ENCODE data around the gene MTM1.

Gene MTM1

DNA sequence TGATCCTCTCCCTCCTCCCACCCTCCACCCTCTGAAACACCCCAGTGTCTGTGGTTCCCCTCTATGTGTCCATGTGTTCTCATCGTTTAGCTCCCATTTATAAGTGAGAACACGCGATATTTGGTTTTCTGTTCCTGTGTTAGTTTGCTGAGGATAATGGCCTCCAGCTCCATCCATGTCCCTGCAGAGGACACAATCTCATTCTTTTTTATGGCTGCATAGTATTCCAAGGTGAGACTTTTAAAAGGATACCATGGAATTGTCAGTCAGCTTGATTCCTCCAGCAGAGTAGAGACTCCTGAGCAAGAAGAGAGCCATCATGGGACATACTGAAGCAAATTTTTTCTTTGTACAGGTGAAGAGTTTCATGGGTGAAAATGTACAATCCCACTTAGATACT is 38.8 kb upstream of the MTM1 start:
- H3K4me3 ChIP-seq (ENCODE audit: low read length): no peak overlapping the region
- no CpG with 5 or more reads among the region's 3 CpGs for WGBS (ENCODE audit: extremely low coverage, insufficient coverage, low lambda C conversion rate)
- H3K27ac ChIP-seq (ENCODE audit: low read depth, low read length): no peak overlapping the region
- H3K27me3 ChIP-seq (ENCODE audit: insufficient read depth, low read length, poor library complexity): no peaks in the 10 kb centered on the region
- H3K4ac ChIP-seq (ENCODE audit: low read depth, low read length): no peak overlapping the region
- H3K79me2 ChIP-seq (ENCODE audit: control insufficient read depth, insufficient read depth, low read length): no peaks in the 10 kb centered on the region
- no peaks in the 10 kb centered on the region for H3K79me1 ChIP-seq (ENCODE audit: low read length)
- no peak overlapping the region for H2BK5ac ChIP-seq (ENCODE audit: low read length)
- no peak overlapping the region for H2AK5ac ChIP-seq (ENCODE audit: low read length)
- no peak overlapping the region for H3K18ac ChIP-seq (ENCODE audit: low read length)
- H2BK120ac ChIP-seq (ENCODE audit: low read depth, low read length): no peak overlapping the region
- no peaks in the 10 kb centered on the region for H3K36me3 ChIP-seq (ENCODE audit: control insufficient read depth, insufficient read depth, low read length)
- DNase-seq: no peak
- H2BK15ac ChIP-seq (replicated peaks; ENCODE audit: low read depth): no peak overlapping the region
- H3K4me1 ChIP-seq (ENCODE audit: control insufficient read depth, low read depth, low read length): no peaks in the 10 kb centered on the region
- H3K23ac ChIP-seq (ENCODE audit: low read length): no peak overlapping the region
- H3K56ac ChIP-seq (ENCODE audit: low read length): no peak overlapping the region
- H3K4me2 ChIP-seq (ENCODE audit: low read length): no peak overlapping the region
- no peak overlapping the region for H4K8ac ChIP-seq (ENCODE audit: low read depth, low read length)
- no peak overlapping the region for H4K5ac ChIP-seq (ENCODE audit: low read length)
- H3K9ac ChIP-seq (ENCODE audit: low read length): no peak overlapping the region

DNA sequence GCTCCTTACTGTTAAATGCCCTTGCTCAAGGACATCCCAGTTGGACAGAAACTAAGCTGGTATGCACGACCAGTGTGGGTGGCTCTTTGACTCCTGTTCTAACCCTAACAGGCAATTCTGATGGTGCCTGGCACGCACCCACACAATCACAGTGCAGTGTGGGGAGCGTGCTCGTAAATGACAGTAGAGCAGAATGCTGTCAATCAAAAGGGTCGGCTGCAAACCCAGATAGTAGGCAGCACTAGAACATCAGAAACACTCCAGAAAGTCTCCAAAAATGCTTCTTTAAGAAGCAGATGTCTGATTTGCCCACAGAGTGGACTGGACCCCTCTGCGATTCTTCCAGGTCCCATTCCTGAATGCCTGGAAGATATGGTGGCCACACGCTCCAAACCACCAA is 37.6 kb upstream of the MTM1 start:
- Histone ChIP-seq H3K18ac (ENCODE audit: low read length) (no peak overlapping the region), H3K4me3 (ENCODE audit: low read length) (no peak overlapping the region), H3K4ac (ENCODE audit: low read depth, low read length) (no peak overlapping the region), H2BK15ac (replicated peaks; ENCODE audit: low read depth) (no peak overlapping the region), H3K27me3 (ENCODE audit: insufficient read depth, low read length, poor library complexity) (no peaks in the 10 kb centered on the region), H3K36me3 (ENCODE audit: control insufficient read depth, insufficient read depth, low read length) (no peaks in the 10 kb centered on the region), H2BK5ac (ENCODE audit: low read length) (no peak overlapping the region), H3K79me1 (ENCODE audit: low read length) (no peaks in the 10 kb centered on the region), H3K56ac (ENCODE audit: low read length) (no peak overlapping the region), H3K4me1 (ENCODE audit: control insufficient read depth, low read depth, low read length) (no peaks in the 10 kb centered on the region), H3K4me2 (ENCODE audit: low read length) (no peak overlapping the region), H3K9ac (ENCODE audit: low read length) (no peak overlapping the region), H2AK5ac (ENCODE audit: low read length) (no peak overlapping the region), H3K23ac (ENCODE audit: low read length) (no peak overlapping the region), H4K5ac (ENCODE audit: low read length) (no peak overlapping the region), H3K79me2 (ENCODE audit: control insufficient read depth, insufficient read depth, low read length) (no peaks in the 10 kb centered on the region), H2BK120ac (ENCODE audit: low read depth, low read length) (no peak overlapping the region), H4K8ac (ENCODE audit: low read depth, low read length) (no peak overlapping the region), H3K27ac (ENCODE audit: low read depth, low read length) (no peak overlapping the region)
- no peak for DNase-seq
- no CpG with 5 or more reads among the region's 7 CpGs for WGBS (ENCODE audit: extremely low coverage, insufficient coverage, low lambda C conversion rate)

DNA sequence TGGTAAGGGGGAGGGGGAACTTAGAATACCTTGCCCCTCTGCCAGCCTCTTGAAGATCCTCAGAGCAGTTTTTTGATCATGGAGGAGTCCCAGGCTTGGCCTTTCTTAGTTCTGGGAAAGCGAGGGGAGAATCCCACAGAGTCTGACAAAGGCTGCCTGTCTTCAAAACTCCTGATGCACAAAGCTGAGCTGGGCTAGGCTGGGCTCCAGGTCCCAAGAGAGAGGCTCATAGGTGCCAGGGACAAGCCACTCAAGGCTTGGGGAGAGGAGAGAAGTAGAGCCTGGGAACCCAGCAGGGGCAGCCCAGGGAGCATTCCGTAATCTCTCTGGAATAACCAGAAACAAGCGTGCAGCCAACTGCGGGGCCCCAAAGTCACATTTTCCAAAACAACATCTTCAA is 37.0 kb upstream of the MTM1 start:
- DNase-seq: no peak
- Histone ChIP-seq H3K4me3 (ENCODE audit: low read length) (no peak overlapping the region), H3K9ac (ENCODE audit: low read length) (no peak overlapping the region), H3K4me1 (ENCODE audit: control insufficient read depth, low read depth, low read length) (no peaks in the 10 kb centered on the region), H3K27ac (ENCODE audit: low read depth, low read length) (no peak overlapping the region), H3K79me2 (ENCODE audit: control insufficient read depth, insufficient read depth, low read length) (no peaks in the 10 kb centered on the region), H2BK120ac (ENCODE audit: low read depth, low read length) (no peak overlapping the region), H3K56ac (ENCODE audit: low read length) (no peak overlapping the region), H2BK5ac (ENCODE audit: low read length) (no peak overlapping the region), H4K5ac (ENCODE audit: low read length) (no peak overlapping the region), H2AK5ac (ENCODE audit: low read length) (no peak overlapping the region), H2BK15ac (replicated peaks; ENCODE audit: low read depth) (no peak overlapping the region), H3K4ac (ENCODE audit: low read depth, low read length) (no peak overlapping the region), H3K27me3 (ENCODE audit: insufficient read depth, low read length, poor library complexity) (no peaks in the 10 kb centered on the region), H3K4me2 (ENCODE audit: low read length) (no peak overlapping the region), H4K8ac (ENCODE audit: low read depth, low read length) (no peak overlapping the region), H3K18ac (ENCODE audit: low read length) (no peak overlapping the region), H3K79me1 (ENCODE audit: low read length) (no peaks in the 10 kb centered on the region), H3K36me3 (ENCODE audit: control insufficient read depth, insufficient read depth, low read length) (no peaks in the 10 kb centered on the region), H3K23ac (ENCODE audit: low read length) (no peak overlapping the region)
- no CpG with 5 or more reads among the region's 4 CpGs for WGBS (ENCODE audit: extremely low coverage, insufficient coverage, low lambda C conversion rate)

DNA sequence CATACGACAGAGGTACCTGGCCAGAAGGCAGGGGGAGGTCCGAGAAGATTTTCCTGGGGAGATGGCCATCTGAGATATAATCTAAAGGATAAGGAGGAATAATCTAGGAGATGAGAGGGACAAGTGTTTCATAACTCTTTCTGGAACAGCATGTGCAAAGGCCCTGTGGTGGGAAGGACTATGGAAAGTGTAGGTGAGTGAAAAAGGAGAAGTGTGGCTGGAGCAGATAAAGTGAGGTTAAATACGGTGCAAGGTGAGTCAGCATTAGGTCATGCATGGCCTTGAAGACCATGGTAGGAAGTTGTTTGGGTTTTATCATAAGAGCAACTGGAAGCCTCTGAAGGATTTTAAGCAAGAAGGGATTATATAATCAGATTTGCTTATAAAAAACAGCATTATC is 34.6 kb upstream of the MTM1 start:
- WGBS (ENCODE audit: extremely low coverage, insufficient coverage, low lambda C conversion rate): no CpG with 5 or more reads among the region's 3 CpGs
- Histone ChIP-seq H3K4me1 (ENCODE audit: control insufficient read depth, low read depth, low read length) (no peaks in the 10 kb centered on the region), H4K5ac (ENCODE audit: low read length) (no peak overlapping the region), H3K56ac (ENCODE audit: low read length) (no peak overlapping the region), H3K4me2 (ENCODE audit: low read length) (no peak overlapping the region), H3K27me3 (ENCODE audit: insufficient read depth, low read length, poor library complexity) (no peaks in the 10 kb centered on the region), H2BK15ac (replicated peaks; ENCODE audit: low read depth) (no peak overlapping the region), H3K9ac (ENCODE audit: low read length) (no peak overlapping the region), H2BK120ac (ENCODE audit: low read depth, low read length) (no peak overlapping the region), H3K36me3 (ENCODE audit: control insufficient read depth, insufficient read depth, low read length) (no peaks in the 10 kb centered on the region), H4K8ac (ENCODE audit: low read depth, low read length) (no peak overlapping the region), H3K79me2 (ENCODE audit: control insufficient read depth, insufficient read depth, low read length) (no peaks in the 10 kb centered on the region), H3K4ac (ENCODE audit: low read depth, low read length) (no peak overlapping the region), H3K4me3 (ENCODE audit: low read length) (no peak overlapping the region), H3K18ac (ENCODE audit: low read length) (no peak overlapping the region), H2BK5ac (ENCODE audit: low read length) (no peak overlapping the region), H3K27ac (ENCODE audit: low read depth, low read length) (no peak overlapping the region), H2AK5ac (ENCODE audit: low read length) (no peak overlapping the region), H3K79me1 (ENCODE audit: low read length) (no peaks in the 10 kb centered on the region), H3K23ac (ENCODE audit: low read length) (no peak overlapping the region)
- no peak for DNase-seq

DNA sequence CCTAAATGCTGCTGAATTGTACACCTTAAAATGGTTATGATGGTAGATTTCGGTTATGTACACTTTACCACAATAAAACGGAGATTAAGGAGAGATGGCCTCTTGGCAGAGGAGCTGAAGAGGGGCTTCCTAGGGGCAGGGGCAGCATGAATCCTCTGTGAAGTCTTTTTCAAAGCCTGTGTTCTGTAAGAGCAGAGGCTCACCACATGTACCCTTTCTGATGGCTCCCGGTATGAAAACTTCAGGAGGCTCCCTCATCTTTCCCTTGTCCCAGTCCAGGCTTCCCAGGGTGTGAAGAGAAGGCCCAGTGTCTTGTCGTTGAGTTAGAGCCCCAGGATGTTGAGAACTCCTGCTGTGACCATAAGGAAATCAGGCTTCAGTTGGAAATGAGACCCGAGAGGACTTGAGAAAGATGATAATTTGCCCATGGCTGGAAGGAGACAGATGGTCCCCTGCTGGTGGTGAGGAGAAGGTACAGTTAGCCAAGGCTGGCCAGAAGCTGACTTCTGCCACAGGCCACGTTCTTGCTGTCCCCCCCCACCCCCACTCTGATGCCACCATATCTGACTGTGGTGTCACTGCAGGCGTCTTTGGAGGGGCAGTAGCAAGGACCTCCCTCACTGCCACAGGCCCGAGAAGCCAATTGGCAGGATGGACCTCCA is 31.8 kb upstream of the MTM1 start:
- Histone ChIP-seq H3K9ac (ENCODE audit: low read length) (no peak overlapping the region), H4K8ac (ENCODE audit: low read depth, low read length) (no peak overlapping the region), H2BK15ac (replicated peaks; ENCODE audit: low read depth) (no peak overlapping the region), H3K4ac (ENCODE audit: low read depth, low read length) (no peak overlapping the region), H2BK120ac (ENCODE audit: low read depth, low read length) (no peak overlapping the region), H3K36me3 (ENCODE audit: control insufficient read depth, insufficient read depth, low read length) (no peaks in the 10 kb centered on the region), H3K27me3 (ENCODE audit: insufficient read depth, low read length, poor library complexity) (no peaks in the 10 kb centered on the region), H4K5ac (ENCODE audit: low read length) (no peak overlapping the region), H3K79me1 (ENCODE audit: low read length) (no peaks in the 10 kb centered on the region), H2BK5ac (ENCODE audit: low read length) (no peak overlapping the region), H3K4me2 (ENCODE audit: low read length) (no peak overlapping the region), H3K4me3 (ENCODE audit: low read length) (no peak overlapping the region), H3K18ac (ENCODE audit: low read length) (no peak overlapping the region), H2AK5ac (ENCODE audit: low read length) (no peak overlapping the region), H3K4me1 (ENCODE audit: control insufficient read depth, low read depth, low read length) (no peaks in the 10 kb centered on the region), H3K56ac (ENCODE audit: low read length) (no peak overlapping the region), H3K27ac (ENCODE audit: low read depth, low read length) (no peak overlapping the region), H3K23ac (ENCODE audit: low read length) (no peak overlapping the region), H3K79me2 (ENCODE audit: control insufficient read depth, insufficient read depth, low read length) (no peaks in the 10 kb centered on the region)
- WGBS (ENCODE audit: extremely low coverage, insufficient coverage, low lambda C conversion rate): no CpG with 5 or more reads among the region's 8 CpGs
- DNase-seq: no peak

DNA sequence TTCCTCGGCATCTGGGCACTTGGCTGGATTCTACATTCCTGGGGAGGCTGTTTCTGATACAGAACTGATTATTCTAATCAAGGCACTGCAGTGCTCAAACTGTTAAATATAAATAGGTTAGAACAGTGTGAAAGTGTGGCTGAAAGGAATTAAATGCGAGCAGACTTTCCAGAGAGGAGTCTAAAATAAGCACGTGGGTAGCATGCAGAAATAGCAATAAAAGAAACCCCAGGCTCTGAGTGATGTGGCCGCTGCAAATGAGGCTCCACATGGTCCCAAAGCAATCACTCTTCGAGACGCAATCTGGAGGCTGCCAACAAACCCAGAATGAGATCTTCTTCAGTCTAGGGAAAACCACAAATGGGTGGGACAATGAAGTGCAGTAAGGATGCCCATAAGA is 30.6 kb upstream of the MTM1 start:
- no peak overlapping the region for H2BK15ac ChIP-seq (replicated peaks; ENCODE audit: low read depth)
- WGBS (ENCODE audit: extremely low coverage, insufficient coverage, low lambda C conversion rate): no CpG with 5 or more reads among the region's 6 CpGs

More for the DNA sequence above, 30.6 kb upstream of the MTM1 start:
- Histone ChIP-seq H3K4me3 (ENCODE audit: low read length) (no peak overlapping the region), H3K27me3 (ENCODE audit: insufficient read depth, low read length, poor library complexity) (no peaks in the 10 kb centered on the region), H2BK120ac (ENCODE audit: low read depth, low read length) (no peak overlapping the region), H3K4ac (ENCODE audit: low read depth, low read length) (no peak overlapping the region), H2AK5ac (ENCODE audit: low read length) (no peak overlapping the region), H4K8ac (ENCODE audit: low read depth, low read length) (no peak overlapping the region), H3K79me2 (ENCODE audit: control insufficient read depth, insufficient read depth, low read length) (no peaks in the 10 kb centered on the region), H4K5ac (ENCODE audit: low read length) (no peak overlapping the region), H3K4me1 (ENCODE audit: control insufficient read depth, low read depth, low read length) (no peaks in the 10 kb centered on the region), H3K9ac (ENCODE audit: low read length) (no peak overlapping the region), H3K36me3 (ENCODE audit: control insufficient read depth, insufficient read depth, low read length) (no peaks in the 10 kb centered on the region), H2BK5ac (ENCODE audit: low read length) (no peak overlapping the region), H3K18ac (ENCODE audit: low read length) (no peak overlapping the region), H3K27ac (ENCODE audit: low read depth, low read length) (no peak overlapping the region), H3K23ac (ENCODE audit: low read length) (no peak overlapping the region), H3K79me1 (ENCODE audit: low read length) (no peaks in the 10 kb centered on the region), H3K56ac (ENCODE audit: low read length) (no peak overlapping the region), H3K4me2 (ENCODE audit: low read length) (no peak overlapping the region)
- no peak for DNase-seq

All from mesendoderm (in vitro differentiated cells).